ENCODE measurements around the gene OR5H2.

The OR5H2 gene

GRCh38 chr3:98263944-98264343, 18.4 kb upstream of the OR5H2 start, which contains the start of gene OR5H6:
Gene OR5H6, plus strand, starts transcription at chr3:98264244. Its CDS starts 89 bp downstream, at chr3:98264333.
- Histone ChIP-seq H2AFZ (ENCODE audit: low read depth, low read length) (no peak within 1 kb of the TSS), H3K79me2 (ENCODE audit: low read length) (no peaks in the 10 kb centered on the region), H3K27me3 (ENCODE audit: low read depth, low read length) (no peaks in the 10 kb centered on the region), H3K9me3 (ENCODE audit: insufficient read depth, low read length) (no peaks in the 10 kb centered on the region), H3K4me3 (ENCODE audit: low read length) (no peak within 1 kb of the TSS), H3K36me3 (replicated peaks; ENCODE audit: low read depth, low read length) (no peaks in the 10 kb centered on the region), H3K4me1 (ENCODE audit: low read length) (no peaks in the 10 kb centered on the region), H4K20me1 (ENCODE audit: insufficient read depth, low read length) (no peaks in the 10 kb centered on the region), H3K9ac (ENCODE audit: low read length) (no peak within 1 kb of the TSS), H3K4me2 (ENCODE audit: low read length) (no peak within 1 kb of the TSS), H3K27ac (ENCODE audit: low read length) (no peak within 1 kb of the TSS)
- no peak for TF ChIP-seq EZH2phosphoT487 (IDR thresholded peaks at IDR 0.05; ENCODE audit: low read depth)
- TF ChIP-seq, protein P1, sequence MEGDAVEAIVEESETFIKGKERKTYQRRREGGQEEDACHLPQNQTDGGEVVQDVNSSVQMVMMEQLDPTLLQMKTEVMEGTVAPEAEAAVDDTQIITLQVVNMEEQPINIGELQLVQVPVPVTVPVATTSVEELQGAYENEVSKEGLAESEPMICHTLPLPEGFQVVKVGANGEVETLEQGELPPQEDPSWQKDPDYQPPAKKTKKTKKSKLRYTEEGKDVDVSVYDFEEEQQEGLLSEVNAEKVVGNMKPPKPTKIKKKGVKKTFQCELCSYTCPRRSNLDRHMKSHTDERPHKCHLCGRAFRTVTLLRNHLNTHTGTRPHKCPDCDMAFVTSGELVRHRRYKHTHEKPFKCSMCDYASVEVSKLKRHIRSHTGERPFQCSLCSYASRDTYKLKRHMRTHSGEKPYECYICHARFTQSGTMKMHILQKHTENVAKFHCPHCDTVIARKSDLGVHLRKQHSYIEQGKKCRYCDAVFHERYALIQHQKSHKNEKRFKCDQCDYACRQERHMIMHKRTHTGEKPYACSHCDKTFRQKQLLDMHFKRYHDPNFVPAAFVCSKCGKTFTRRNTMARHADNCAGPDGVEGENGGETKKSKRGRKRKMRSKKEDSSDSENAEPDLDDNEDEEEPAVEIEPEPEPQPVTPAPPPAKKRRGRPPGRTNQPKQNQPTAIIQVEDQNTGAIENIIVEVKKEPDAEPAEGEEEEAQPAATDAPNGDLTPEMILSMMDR (IDR thresholded peaks at IDR 0.05; ENCODE audit: low read depth, low read length) = no peak

DNA sequence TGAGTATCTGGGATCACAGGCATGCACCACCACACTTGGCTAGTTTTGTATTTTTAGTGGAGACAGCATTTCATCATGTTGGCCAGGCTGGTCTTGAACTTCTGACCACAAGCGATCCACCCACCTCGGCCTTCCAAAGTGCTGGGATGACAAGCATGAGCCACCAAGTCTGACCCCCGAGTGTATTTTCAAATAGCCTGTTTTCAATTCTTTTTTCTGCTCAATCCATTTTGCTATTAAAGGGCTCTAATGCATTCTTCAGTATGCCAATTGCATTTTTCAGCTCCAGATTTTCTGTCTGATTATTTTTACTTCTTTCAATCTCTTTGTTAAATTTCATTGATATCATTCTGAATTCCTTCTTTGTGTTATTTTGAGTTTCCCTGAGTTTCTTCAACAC, 12.5 kb upstream of the OR5H2 start:
- H3K9me3 ChIP-seq (ENCODE audit: insufficient read depth, low read length) = 0 out of 2 replicates have a peak, but pooled peaks cover 4% of the 10 kb centered on the region
- H3K79me2 ChIP-seq (ENCODE audit: low read length) = no peaks in the 10 kb centered on the region
- no peak overlapping the region for H2AFZ ChIP-seq (ENCODE audit: low read depth, low read length)
- TF ChIP-seq EZH2phosphoT487 (IDR thresholded peaks at IDR 0.05; ENCODE audit: low read depth) = no peak
- TF ChIP-seq, protein P1 (IDR thresholded peaks at IDR 0.05; ENCODE audit: low read depth, low read length) = no peak
- no peak overlapping the region for H3K4me2 ChIP-seq (ENCODE audit: low read length)
- no peak overlapping the region for H3K9ac ChIP-seq (ENCODE audit: low read length)
- no peaks in the 10 kb centered on the region for H3K4me1 ChIP-seq (ENCODE audit: low read length)
- no peak overlapping the region for H3K4me3 ChIP-seq (ENCODE audit: low read length)
- no peak overlapping the region for H3K27ac ChIP-seq (ENCODE audit: low read length)
- H4K20me1 ChIP-seq (ENCODE audit: insufficient read depth, low read length) = no peaks in the 10 kb centered on the region
- no peaks in the 10 kb centered on the region for H3K36me3 ChIP-seq (replicated peaks; ENCODE audit: low read depth, low read length)
- H3K27me3 ChIP-seq (ENCODE audit: low read depth, low read length) = no peaks in the 10 kb centered on the region

DNA sequence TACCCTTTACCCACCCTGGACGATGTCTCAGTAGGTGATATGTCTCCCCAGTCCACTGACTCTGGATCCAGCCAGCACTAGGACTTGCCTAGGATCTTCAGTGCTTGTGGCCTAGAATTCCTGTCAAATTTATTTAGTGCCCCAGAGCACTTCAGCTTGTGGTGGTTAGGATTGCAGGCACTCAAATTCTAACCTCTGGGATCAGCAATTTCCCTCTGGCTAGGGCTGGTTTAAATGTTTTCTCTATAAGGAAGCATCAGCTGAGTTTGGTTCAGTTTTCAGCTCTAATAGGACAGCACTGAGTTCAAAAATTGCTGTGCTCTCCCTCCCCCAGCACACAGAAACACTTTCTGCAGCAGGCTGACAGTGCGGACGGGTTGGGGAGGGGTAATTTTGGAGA, 10.2 kb upstream of the OR5H2 start:
- H2AFZ ChIP-seq (ENCODE audit: low read depth, low read length) = no peak overlapping the region
- H3K4me1 ChIP-seq (ENCODE audit: low read length) = no peaks in the 10 kb centered on the region
- no peak overlapping the region for H3K4me2 ChIP-seq (ENCODE audit: low read length)
- H3K27ac ChIP-seq (ENCODE audit: low read length) = no peak overlapping the region
- H3K27me3 ChIP-seq (ENCODE audit: low read depth, low read length) = no peaks in the 10 kb centered on the region
- H3K79me2 ChIP-seq (ENCODE audit: low read length) = no peaks in the 10 kb centered on the region
- no peak for TF ChIP-seq EZH2phosphoT487 (IDR thresholded peaks at IDR 0.05; ENCODE audit: low read depth)
- TF ChIP-seq, protein P1 (IDR thresholded peaks at IDR 0.05; ENCODE audit: low read depth, low read length) = no peak
- 0 out of 2 replicates have a peak, but pooled peaks cover 4% of the 10 kb centered on the region for H3K9me3 ChIP-seq (ENCODE audit: insufficient read depth, low read length)
- H4K20me1 ChIP-seq (ENCODE audit: insufficient read depth, low read length) = no peaks in the 10 kb centered on the region
- H3K4me3 ChIP-seq (ENCODE audit: low read length) = no peak overlapping the region
- H3K9ac ChIP-seq (ENCODE audit: low read length) = no peak overlapping the region
- H3K36me3 ChIP-seq (replicated peaks; ENCODE audit: low read depth, low read length) = no peaks in the 10 kb centered on the region

GRCh38 chr3:98274914-98275313, 7.4 kb upstream of the OR5H2 start:
- Histone ChIP-seq H3K4me2 (ENCODE audit: low read length) (no peak overlapping the region), H3K4me3 (ENCODE audit: low read length) (no peak overlapping the region), H3K79me2 (ENCODE audit: low read length) (no peaks in the 10 kb centered on the region), H3K36me3 (replicated peaks; ENCODE audit: low read depth, low read length) (no peaks in the 10 kb centered on the region), H2AFZ (ENCODE audit: low read depth, low read length) (no peak overlapping the region), H3K4me1 (ENCODE audit: low read length) (no peaks in the 10 kb centered on the region), H3K27ac (ENCODE audit: low read length) (no peak overlapping the region), H4K20me1 (ENCODE audit: insufficient read depth, low read length) (no peaks in the 10 kb centered on the region), H3K27me3 (ENCODE audit: low read depth, low read length) (no peaks in the 10 kb centered on the region), H3K9me3 (ENCODE audit: insufficient read depth, low read length) (0 out of 2 replicates have a peak, but pooled peaks cover 4% of the 10 kb centered on the region), H3K9ac (ENCODE audit: low read length) (no peak overlapping the region)
- TF ChIP-seq, protein P1 (IDR thresholded peaks at IDR 0.05; ENCODE audit: low read depth, low read length) = no peak
- TF ChIP-seq EZH2phosphoT487 (IDR thresholded peaks at IDR 0.05; ENCODE audit: low read depth) = no peak

Measured in OCI-LY3 (cell line).